ENCODE measurements around the gene PPIG.
"Not testable (repeated sequence)": the region's sequence is repeated elsewhere in the genome, so short reads cannot be mapped to it uniquely, and the experiment has no call there.

PPIG gene

DNA sequence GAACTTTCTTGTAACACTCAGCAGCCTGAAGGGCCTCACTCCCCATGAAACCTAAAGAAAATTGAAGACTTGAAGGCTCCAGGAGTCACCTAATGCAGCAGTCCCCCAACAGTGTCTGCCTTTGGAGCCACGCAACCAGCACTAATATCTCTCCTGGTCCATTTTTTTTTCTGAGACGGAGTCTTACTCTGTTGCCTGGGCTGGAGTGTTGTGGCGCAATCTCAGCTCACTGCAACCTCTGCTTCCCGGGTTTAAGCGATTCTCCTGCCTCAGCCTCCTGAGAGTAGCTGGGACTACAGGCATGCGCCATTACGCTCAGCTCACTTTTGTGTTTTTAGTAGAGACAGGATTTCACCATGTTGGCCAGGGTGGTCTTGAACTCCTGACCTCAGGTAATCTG is 12.4 kb downstream of the PPIG start:
- not testable (repeated sequence) for DNase-seq (ENCODE audit: low spot score)

DNA sequence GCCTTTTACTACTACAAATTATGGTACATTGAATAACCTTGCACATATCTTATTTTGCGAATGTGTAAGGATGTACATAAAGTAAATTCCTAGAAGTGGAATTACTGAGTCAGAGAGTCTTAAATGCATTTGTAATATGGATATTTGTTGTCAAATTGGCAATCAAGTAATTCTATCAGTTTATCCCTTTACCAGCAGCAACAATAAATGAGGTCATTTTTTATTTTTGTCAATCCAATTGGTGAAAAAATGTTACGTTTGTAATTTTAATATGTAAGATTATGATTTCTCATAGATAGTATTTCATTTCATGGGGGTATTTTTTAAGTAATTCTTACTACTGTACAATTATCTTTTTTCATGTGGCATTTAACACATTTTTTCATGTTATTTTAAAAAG is 14.8 kb downstream of the PPIG start:
- DNase-seq (ENCODE audit: low spot score), result no peak

GRCh38 chr2:169599568-169599967 is 15.4 kb downstream of the PPIG start:
- no peak for DNase-seq (ENCODE audit: low spot score)

DNA sequence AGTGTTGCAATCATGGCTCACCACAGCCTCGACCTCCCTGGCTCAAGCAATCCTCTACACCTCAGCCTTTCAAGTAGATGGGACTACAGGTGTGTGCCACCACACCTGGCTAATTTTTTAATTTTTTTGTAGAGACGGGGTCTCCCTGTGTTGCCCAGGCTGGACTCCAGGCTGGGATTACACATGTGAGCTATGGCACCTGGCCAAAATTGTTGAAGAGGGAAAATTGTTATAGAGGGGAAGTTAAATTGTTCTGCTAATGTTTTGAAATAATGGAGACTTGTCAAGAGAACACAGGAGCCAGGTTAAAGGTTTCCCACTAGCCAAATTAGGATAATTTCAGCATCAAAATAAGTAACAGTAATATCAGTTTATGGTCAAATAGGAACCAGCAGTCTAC is 25.1 kb downstream of the PPIG start:
- DNase-seq (ENCODE audit: low spot score), result no peak

DNA sequence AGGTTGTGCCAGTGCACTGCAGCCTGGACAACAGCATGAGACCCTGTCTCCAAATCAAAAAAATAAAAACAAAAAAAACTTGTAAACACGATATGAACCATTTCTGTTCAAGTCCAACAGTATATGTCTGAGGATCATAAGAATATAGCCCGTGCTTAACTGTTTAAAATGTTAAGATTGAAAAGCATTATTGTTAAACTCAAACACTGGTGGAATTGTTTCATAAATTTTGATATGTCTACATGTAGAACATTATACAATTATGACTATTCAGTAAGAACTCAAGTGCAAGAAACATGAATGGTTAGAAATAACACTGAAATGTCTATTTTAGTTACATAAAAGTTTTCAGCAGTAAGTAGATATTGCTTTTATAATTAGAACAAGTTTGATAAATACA is 29.7 kb downstream of the PPIG start:
- DNase-seq (ENCODE audit: low spot score), result no peak

GRCh38 chr2:169615982-169616381 is 31.8 kb downstream of the PPIG start:
- DNase-seq (ENCODE audit: low spot score), result not testable (repeated sequence)

GRCh38 chr2:169619946-169620345 is 35.8 kb downstream of the PPIG start:
- no peak for DNase-seq (ENCODE audit: low spot score)

DNA sequence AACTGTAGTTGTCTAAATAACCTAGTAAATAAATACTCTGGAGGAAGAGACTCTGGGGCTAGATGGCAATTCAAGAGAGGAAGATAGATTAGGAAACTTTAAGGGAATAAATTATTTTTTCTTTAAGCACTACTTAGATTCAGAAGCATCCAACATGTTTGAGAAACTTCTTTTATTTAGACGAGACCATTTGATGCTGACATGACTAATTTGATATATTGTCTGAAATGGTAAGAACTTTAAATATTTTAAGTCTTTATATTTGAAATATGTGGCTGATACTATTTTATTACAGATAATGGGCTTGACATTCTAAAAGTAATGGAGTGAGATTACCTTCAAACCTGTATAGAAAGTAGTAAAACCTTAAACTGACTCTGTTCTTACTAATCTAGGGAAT is 36.4 kb downstream of the PPIG start:
- no peak for DNase-seq (ENCODE audit: low spot score)

- no peak for DNase-seq (ENCODE audit: low spot score)
These were observed 39.1 kb downstream of the PPIG start for GRCh38 chr2:169623235-169623634.

DNA sequence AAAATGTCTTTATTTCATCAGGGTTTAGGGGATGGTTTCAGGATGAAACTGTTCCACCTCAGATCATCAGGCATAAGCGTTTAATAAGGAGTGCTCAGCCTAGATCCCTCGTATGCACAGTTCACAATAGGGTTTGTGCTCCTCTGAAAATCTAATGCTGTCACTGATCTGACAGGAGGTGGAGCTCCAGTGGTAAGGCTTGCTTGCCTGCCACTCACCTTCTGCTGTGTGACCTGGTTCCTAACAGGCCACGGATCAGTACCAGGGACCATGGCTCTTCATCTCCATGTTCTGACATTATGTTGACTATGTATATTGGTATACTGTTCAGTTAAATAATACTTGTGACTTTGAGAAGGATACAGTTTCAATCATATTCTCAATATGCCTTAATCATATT is 41.6 kb downstream of the PPIG start:
- DNase-seq (ENCODE audit: low spot score), result no peak

DNA sequence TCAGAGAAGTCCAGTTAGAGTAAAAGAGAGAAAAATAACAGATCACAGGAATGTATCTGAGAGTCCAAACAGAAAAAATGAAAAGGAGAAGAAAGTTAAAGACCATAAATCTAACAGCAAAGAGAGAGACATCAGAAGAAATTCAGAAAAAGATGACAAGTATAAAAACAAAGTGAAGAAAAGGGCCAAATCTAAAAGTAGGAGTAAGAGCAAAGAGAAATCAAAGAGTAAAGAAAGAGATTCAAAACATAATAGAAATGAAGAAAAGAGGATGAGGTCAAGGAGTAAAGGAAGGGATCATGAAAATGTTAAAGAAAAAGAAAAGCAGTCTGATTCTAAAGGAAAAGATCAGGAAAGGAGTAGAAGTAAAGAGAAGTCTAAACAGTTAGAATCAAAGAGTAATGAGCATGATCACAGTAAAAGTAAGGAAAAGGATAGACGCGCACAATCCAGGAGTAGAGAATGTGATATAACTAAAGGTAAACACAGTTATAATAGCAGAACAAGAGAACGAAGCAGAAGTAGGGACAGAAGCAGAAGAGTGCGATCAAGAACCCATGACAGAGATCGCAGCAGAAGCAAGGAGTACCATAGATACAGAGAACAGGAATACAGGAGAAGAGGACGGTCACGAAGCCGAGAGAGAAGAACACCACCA is 52.4 kb downstream of the PPIG start:
- no peak for DNase-seq (ENCODE audit: low spot score)

DNA sequence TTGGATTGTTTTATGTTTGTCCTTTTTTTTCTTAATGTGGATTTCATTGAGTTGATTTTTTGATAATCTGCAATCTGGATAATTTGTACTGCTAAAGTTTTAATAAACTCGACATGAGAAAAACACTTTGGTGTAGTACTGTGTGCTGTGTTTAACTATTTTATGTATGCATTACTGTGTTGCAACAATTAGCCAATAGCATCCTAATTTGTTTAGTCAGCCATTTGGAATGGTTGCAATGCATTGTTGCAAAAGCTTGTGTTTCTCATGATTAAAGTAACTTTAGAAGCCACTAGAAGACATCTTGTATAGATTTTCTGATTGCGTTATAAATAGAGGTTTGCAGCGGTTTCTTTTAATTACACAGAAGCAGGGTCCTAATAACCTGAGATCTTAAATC is 53.5 kb downstream of the PPIG start:
- DNase-seq (ENCODE audit: low spot score), result no peak

GRCh38 chr2:169640104-169640503 is 56.0 kb downstream of the PPIG start:
- DNase-seq (ENCODE audit: low spot score), result no peak

DNA sequence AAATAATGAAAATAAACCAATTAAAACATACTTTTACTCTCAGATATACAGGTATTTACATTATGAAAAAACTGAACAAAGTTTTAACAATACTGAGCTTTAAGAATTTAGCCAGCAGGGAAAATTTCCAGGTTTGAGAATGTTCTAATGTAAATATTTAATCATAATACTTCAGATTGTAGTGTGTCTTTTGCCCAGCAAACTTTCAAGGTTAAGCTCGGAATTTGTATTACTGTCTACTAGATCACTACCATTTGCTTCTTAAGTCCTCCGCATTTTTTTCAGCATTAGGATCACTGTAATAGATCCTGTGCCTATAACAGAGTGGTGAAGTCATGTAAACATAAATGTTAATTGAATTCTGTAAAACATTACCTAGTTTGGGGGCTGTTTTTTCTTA is 57.3 kb downstream of the PPIG start:
- no peak for DNase-seq (ENCODE audit: low spot score)

DNA sequence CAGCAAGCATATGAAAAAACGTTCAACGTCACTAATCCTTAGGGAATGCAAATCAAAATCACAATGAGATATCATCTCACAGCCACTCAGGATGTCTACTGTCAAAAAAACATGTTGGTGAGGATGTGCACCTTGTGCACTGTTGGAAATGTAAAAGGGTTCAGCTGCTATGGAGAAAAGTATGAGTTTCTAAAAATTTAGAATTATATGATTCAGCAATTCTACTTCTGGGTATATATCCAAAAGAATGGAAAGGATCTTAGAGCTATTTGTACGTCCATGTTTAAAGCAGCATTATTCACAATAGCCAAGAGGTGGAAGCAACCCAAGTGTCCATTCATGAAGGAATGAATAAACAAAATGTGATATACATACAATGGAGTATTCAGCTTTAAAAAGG is 60.0 kb downstream of the PPIG start:
- DNase-seq (ENCODE audit: low spot score), result no peak

DNA sequence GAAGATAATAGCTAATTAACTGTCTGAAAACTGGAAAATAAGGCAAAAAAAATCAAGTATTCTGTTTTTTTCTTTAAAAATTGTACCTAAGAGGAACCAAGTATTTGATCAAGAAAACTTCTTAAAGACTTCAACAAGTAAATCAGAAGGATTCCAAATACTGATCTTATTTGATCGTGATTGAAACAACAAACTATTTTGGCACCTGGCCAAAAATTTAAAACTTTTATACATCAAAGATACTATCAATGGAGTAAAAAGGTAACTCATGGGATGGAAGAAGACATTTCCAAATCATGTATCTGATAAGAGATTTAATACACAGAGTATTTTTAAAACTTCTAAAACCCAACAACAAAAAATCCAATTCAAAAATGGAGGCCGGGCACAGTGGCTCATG is 63.3 kb downstream of the PPIG start:
- DNase-seq (ENCODE audit: low spot score), result no peak

- DNase-seq (ENCODE audit: low spot score), result no peak
These were observed 65.1 kb downstream of the PPIG start for GRCh38 chr2:169649278-169649677.

- DNase-seq (ENCODE audit: low spot score), result no peak
These were observed 69.5 kb downstream of the PPIG start for GRCh38 chr2:169653636-169654035.

GRCh38 chr2:169656164-169656563 is 72.0 kb downstream of the PPIG start:
- no peak for DNase-seq (ENCODE audit: low spot score)

DNA sequence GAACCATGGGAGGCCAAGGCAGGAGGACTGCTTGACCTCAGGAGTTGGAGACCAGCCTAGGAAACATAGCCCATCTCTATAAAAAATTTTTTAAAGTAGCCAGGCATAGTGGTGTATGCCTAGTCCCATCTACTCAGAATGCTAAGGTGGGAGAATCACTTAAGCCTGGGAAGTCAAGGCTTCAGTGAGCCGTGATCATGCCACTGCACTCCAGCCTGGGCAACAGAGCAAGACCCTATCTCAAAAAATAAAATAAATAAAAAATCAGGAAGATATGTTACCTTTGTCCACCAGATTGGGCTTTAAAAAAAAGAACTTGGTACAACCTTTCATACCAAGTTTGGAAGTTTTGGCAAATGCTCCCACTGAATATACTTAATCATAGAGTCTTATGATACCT is 74.7 kb downstream of the PPIG start:
- no peak for DNase-seq (ENCODE audit: low spot score)

DNA sequence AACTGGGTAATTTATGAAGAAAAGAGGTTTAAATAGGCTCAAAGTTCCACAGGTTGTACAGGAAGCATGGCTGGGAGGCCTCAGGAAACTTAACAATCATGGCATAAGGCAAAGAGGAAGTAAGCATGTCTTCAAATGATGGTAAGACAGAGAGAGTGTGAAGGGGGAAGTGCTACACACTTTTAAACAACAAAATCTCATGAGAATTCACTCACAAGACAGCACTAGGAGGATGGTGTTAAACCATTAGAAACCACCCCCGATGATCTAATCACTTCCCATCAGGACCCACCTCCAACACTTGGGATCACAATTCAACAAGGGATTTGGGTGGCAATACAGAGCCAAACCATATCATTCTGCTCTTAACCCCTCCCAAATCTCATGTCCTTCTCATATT is 75.2 kb downstream of the PPIG start:
- DNase-seq (ENCODE audit: low spot score), result no peak

DNA sequence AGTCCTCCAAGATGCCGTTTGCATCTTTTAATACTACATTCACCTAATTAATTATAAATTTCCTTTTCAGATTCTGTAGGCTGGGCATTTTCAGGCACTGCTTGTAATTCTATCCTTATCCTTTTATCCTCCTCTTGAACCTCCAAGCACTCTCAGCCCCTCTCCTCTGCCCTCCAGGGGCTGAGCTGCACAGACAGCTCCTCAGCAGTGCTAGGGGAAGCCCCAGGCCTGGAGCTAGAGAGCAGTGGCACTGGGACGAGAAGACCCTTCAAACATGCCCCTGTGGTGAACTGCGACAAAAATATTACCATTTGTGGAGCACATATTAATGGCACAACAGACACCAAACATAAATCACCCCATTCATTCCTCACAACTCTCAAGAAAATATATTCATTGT is 77.1 kb downstream of the PPIG start:
- DNase-seq (ENCODE audit: low spot score), result no peak

- no peak for DNase-seq (ENCODE audit: low spot score)
These were observed 78.6 kb downstream of the PPIG start for GRCh38 chr2:169662744-169663143.

DNA sequence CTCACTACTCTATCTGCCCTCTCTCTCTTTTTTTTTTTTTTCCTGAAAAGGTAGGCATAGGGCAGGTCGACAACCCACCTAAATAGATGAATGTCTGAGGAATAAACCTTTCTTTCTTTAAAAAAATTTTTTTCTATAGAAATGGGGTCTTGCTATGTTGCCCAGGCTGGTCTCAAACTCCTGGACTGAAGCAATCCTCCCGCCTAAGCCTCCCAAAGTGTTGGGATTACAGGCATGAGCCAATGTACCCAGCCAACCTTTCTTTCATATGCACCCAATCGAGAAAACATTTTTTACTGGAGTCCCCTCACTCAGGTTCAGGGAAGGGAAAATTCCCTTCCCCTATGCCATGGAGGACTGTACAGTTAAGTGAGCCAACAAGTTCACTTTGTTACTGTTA is 79.1 kb downstream of the PPIG start:
- DNase-seq (ENCODE audit: low spot score), result no peak

DNA sequence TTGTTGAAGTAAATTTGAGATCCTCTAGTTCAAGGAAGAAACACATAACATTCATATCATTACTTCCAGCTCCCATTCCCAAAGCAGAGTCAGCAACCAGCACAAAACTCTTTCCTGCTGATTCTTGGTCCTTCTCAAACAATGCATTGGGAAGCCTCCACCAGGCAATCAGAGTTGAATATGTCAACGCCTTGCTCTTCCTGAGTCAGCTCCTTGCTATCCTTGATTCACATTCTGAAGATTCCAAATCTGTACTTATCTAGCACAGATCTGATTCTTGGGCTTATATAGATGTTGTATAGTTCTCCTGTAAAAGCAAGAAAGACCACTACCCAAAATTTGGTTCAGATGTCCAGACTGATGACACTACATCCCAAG is 80.4 kb downstream of the PPIG start:
- no peak for DNase-seq (ENCODE audit: low spot score)

Data from CD4-positive, alpha-beta T cell treated with Interleukin-6 at 100 ng/mL for 8 hours (primary cell).